Activated gamma-delta T cell treated with anti-CD3 and anti-CD28 coated beads, Interleukin-2, amount 50 U/mL, for 16 hours (primary cell): Measurements from ENCODE around the gene ZNF839.

Source experiments
- DNase-seq: peaks from one replicate; pipeline ENCODE4 v3.0.0-alpha.2; 2020; ENCODE audit warnings: low read depth

Gene ZNF839

GRCh38 chr14:102387086-102387485 lies 67.5 kb downstream of the ZNF839 start:
- DNase-seq: no peak

- no peak for DNase-seq
These were observed 69.7 kb downstream of the ZNF839 start for GRCh38 chr14:102389246-102389645.

GRCh38 chr14:102390064-102390855 lies 70.7 kb downstream of the ZNF839 start:
- no peak for DNase-seq
